GM21786 (cell line): ENCODE data around the gene BMF.
A peak's percentile ranks its signal among the peaks of the same experiment; 100 is the strongest.

Experiments used
- ATAC-seq: cut with Tn5 transposase; IDR thresholded peaks from one replicate; pipeline ENCODE4 v1.9.1; 2021; ENCODE audit not compliant: unreplicated experiment

Gene BMF

GRCh38 chr15:40050788-40051470, 57.8 kb downstream of the BMF start:
- no peak for ATAC-seq

- ATAC-seq = no peak
Measured at GRCh38 chr15:40048926-40049475, 59.7 kb downstream of the BMF start.

GRCh38 chr15:40048211-40048792, 60.4 kb downstream of the BMF start:
- ATAC-seq = no peak

- ATAC-seq = peak; percentile 50
Measured at GRCh38 chr15:40047415-40048210, 61.1 kb downstream of the BMF start.

GRCh38 chr15:40046721-40047414, 61.8 kb downstream of the BMF start:
- no peak for ATAC-seq

GRCh38 chr15:40045572-40046217, 63.0 kb downstream of the BMF start:
- no peak for ATAC-seq

GRCh38 chr15:40044717-40045571, 63.7 kb downstream of the BMF start:
- ATAC-seq = peak; percentile 74

- no peak for ATAC-seq
Measured at GRCh38 chr15:40043927-40044716, 64.6 kb downstream of the BMF start.

- ATAC-seq = no peak
Measured at GRCh38 chr15:40042791-40043320, 65.8 kb downstream of the BMF start.

- ATAC-seq = no peak
Measured at GRCh38 chr15:40040770-40041169, 67.9 kb downstream of the BMF start.

GRCh38 chr15:40040293-40040635, 68.4 kb downstream of the BMF start:
- no peak for ATAC-seq

- ATAC-seq = peak; percentile 91
Measured at GRCh38 chr15:40038638-40039543, 69.8 kb downstream of the BMF start, which contains the start of gene SRP14. SRP14 (minus strand) TSS chr15:40039181; CDS start chr15:40039116, 65 bp downstream.

- no peak for ATAC-seq
Measured at GRCh38 chr15:40038275-40038637, 70.4 kb downstream of the BMF start.
